GM18526 (cell line): ENCODE measurements around the gene ZNF407.

Experiments
- POLR2A ChIP-seq: IDR thresholded peaks from 3 replicates; pipeline ENCODE4 v1.6.1; 2011; ENCODE audit not compliant: insufficient read length; ENCODE audit errors: extremely low read depth

Gene ZNF407

DNA sequence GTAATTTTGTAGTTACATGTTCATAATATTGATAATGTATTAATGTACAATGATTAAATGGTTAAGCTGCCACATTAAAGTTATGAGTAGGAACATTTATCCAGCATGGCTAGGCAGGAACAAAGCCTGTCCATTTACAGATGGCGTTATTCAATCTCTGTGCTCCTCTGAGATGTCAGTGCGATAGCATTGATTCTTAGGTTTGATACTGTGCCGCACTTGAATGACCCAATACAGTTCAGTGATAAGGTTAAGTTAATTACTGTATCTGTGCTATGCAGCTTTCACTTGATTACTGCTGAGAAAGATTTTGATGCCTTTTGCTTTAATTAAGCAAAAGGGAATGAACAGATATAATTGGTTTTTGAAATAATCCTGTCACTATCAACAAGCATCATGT lies 111.8 kb downstream of the ZNF407 start:
- no peak for TF ChIP-seq POLR2A

DNA sequence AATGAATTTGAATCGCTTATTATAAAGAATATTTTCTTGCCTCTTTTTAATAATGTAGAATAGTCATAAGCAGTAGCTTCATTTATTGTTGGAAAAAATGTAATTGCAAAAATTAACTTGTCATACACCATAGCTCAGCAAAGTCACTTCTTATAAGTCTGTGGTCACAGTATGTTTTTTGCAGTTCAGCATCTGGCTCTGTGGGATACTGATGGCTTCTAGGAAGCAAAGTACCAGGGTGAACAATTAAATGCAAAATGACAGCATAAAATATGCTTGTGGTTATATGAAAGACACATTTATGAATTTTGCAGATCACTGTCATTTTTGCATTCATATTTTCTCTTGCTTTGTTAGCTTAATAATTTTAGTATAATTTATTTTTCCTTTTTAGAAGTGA lies 116.5 kb downstream of the ZNF407 start:
- TF ChIP-seq POLR2A = no peak

DNA sequence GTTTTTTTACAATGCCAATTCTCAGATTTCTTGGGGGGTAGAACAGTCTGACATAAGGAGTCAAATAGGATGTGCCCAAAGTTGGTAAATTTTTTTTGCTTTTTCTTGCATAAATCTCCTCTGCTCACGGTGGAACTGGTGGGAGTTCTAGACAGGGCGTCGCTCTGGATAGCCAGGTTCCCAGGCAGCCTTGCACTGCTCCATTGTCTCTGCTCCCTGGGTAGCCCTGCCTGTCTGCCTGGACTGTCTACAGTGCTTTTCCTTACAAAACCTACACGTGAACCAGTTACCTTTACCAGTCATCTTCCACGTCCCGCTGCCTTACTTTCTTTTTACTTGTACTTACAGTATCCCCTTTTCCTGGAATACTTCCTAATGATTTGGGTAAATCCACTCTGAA lies 117.1 kb downstream of the ZNF407 start:
- no peak for TF ChIP-seq POLR2A

DNA sequence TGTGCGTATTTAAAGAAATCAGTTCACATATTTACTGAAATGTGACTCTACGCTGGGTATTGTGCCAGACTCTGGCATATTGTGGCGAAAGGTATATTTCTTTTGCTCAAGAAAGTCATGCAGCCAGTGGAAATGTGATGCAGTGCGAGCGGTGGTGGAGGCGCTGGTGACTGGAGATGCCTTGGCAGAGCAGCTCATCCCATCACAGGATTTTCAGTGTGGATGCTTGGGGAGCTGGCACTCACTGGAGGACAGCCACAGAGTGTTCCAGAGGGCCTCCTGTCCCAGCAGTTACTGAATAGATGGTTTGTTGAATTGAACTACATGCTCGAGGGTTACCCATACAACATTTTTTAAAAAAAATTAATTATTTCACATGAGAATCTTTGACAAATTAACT lies 117.6 kb downstream of the ZNF407 start:
- TF ChIP-seq POLR2A = no peak

DNA sequence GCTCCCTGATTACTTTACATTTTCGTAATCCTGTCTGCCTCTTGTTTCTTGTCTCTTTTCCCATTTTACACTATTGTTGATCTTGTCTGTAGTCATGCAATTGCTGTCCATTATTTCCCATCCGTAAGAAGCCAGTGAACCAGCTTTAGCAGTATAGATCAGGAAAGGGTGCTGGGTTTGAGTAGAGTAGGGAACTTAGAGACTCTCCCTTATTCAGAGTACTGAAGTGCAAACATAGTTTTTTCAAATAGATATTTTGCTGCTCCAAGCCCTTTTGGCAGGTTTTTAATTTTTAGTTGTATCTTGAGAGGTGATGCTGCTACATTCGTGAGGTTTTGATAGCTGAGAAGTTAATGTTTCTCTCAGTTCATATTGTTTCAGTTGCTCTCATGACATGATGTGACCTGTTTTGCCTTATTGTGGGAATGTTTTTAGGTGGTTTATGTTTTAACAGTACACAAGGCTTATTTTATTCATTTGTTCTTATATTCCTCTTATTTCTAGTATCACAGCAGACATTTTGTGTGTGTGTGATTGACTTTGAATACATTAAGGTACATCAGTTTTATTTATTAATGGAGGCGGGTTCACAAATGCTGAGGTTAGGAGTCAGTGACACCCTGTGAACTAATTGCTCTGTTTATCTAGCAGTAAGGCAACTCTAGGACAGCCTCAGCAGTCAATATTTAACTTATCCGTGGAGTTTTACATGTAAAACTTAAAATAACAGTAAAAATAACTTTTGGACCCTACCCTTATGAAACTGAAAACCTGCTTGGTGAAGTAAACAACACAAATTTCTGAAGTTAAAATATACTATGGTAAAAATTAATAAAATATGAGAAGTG lies 118.4 kb downstream of the ZNF407 start:
- TF ChIP-seq POLR2A = no peak

DNA sequence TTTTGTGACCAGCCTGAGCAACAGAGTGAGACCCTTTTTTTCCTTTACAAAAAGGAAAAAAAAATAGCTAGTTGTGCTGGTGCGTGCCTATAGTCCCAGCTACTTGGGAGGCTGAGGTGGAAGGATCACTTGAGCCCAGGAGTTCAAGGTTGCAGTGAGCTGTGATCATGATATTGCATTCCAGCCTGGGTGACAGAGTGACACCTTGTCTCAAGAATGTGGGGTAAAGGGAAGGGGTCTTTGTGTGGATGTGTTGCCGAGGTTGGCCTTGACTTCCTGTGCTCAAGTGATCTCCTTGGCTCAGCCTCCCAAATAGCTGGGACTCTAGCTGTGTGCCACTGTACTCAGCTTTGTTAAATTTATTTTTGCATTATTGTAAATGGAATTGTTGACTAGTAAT lies 120.6 kb downstream of the ZNF407 start:
- TF ChIP-seq POLR2A = no peak

DNA sequence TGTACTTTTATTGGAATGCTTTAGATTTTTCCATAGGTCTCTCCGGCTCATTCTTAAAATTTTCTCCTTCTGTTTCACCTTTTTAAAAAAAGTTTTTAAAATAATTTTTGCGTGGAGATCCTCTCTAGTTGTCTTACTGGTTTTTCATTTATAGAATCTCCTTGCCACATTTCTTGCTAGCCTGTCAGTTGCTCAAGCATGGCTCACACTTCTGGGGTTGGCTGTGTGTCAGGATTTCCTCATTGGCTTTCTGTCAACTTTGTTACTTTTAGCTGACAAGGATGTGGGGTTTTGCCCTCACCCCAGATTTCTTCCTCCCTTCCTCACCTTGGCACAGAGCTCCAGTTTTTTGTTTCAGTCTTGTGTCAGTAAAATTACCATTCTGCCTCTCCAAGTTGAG lies 124.6 kb downstream of the ZNF407 start:
- no peak for TF ChIP-seq POLR2A

DNA sequence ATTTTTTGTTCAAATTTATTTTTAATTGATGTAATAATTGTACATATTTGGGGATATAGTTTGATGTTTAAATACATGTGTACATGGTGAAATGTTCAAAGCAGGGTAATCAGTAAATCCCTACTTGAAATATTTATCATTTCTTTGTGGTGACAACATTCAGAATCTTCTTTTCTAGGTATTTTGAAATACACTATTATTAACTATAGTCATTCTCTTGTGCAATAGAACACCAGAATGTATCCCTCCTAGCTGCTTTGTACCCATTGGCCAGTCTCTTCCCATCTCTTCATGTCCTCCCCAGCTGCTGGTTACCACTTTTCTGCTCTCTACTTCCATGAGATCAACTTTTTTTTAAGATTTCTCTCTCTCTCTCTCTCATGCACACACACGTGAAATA lies 126.5 kb downstream of the ZNF407 start:
- TF ChIP-seq POLR2A = no peak

DNA sequence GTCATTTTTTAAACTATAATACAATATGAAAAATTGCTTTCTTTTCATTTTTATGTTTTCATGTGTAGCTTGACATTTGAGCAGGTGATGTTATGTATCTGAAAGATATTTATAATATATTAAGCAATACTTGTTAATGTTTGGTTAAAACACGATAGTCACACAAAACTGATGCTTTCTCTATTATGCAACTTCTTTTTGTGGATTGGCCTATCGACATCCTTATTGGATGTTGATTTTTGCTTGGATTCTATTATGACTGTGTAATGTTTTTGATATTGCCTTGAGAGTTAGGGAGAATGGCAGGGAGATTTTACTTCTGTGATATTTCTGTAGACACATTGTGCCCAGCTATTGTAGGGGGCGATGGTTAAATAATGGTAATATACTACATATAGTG lies 128.0 kb downstream of the ZNF407 start:
- TF ChIP-seq POLR2A = no peak

DNA sequence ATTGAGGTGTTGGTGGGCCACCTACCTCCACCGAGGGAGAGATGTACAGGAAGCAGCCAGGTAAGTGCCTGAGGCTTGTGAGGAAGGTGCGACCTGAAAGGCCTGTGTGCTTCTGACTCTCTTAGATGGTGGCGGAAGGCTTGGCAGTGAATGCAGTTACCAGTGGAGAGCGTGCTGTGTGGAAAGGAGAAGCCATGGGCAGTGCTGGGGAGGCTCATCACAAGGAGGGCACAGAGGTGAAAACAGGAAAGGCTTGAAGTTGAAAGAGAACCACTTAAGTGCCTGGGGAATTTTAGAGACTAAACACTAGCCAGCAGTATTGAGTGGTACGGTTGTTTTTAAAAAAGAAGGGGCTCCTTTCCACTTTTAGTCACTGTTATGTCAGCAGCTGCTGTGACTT lies 130.9 kb downstream of the ZNF407 start:
- TF ChIP-seq POLR2A = no peak

DNA sequence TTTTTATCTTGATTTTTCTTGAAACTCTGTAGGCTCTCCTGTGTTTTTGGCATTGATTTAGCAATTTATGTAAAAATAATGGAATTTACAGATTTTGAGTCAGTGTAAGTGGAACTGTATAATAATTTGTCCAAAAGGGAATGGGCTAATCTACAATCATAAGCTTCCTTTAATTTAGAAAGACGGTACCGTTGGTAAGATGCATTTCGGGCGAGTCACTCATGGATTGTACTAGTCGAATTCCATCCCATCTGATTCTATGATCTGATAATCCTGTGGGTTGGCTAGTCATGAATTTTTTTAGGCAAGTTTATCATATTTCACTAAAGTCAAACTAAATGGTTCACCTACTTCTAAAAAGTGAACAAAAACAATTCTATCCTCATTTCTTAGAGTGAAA lies 133.4 kb downstream of the ZNF407 start:
- TF ChIP-seq POLR2A = no peak

DNA sequence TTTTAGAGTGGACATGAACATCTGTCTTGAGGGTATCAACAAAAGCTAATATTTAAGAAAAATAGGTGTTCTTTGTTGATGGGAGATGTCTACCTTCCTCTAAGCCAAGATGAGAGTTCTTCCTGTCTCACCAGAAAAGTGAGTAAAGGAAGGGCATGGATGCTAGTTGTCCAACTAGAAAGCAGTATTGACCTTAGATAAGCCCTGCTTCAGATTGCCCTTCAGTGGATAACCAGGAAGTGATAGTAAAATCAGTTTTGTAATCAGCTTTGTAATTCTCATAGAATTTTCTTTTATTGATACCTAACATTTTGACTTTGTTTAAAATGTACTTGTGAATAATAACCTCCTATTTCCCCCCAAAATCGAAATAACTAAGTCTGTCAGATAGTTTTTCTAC lies 134.7 kb downstream of the ZNF407 start:
- no peak for TF ChIP-seq POLR2A

DNA sequence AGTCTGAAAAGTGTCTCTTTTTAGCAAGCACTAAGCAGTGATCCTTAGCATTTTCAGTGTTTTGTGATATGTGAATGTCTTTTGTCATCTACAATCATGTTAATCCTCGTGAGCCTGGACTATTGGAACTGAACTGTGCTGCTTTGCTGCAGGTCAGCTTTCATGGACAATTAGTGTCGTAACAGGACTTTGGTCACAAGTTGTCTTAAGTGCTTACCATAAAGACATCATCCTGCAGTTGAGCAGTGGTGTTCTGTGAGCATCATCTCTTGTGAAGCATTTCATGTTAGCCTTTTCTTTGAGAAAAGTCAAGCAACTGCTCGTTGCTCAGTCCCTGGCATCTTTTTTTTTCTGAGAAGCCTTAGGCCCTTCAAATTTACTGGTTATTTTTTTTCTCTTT lies 135.9 kb downstream of the ZNF407 start:
- no peak for TF ChIP-seq POLR2A

DNA sequence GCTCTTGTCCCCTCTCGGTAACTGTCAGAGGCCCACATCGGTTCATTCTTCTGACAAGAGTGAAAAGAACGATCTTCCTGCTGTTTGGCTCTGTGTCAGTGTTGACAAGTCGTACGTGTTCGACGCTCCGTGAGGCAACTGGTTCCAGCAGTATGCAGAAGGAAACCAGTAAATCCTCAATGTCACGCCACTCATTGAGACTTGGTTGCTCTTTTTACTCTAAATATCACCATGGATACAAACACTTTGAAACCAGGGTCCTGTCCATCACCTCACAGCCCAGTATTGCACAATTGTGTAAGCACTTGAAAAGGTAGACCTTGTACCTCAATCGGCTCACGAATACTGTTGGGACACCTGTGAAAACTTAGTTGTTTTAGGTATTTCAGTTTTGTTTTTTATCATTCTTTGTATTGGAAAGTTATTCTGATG lies 136.4 kb downstream of the ZNF407 start:
- TF ChIP-seq POLR2A = no peak

DNA sequence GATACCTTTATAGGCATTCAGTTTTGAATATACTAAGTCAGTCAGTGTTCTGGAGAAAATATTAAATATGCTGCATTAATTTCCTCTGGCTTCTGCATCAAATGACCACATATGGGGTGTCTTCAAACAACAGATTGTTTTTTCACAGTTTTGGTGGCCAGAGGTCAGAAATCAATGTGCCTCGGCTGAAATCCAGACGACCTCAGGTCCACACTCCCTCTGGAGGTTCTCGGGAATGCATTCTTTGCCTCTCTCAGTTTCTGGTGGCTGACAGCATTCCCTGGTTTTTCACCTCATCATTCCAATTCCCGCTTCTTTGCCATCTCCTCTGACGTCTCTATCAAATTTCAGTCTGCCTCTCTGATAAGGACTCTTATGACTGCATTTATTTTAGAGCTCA lies 142.3 kb downstream of the ZNF407 start:
- no peak for TF ChIP-seq POLR2A

DNA sequence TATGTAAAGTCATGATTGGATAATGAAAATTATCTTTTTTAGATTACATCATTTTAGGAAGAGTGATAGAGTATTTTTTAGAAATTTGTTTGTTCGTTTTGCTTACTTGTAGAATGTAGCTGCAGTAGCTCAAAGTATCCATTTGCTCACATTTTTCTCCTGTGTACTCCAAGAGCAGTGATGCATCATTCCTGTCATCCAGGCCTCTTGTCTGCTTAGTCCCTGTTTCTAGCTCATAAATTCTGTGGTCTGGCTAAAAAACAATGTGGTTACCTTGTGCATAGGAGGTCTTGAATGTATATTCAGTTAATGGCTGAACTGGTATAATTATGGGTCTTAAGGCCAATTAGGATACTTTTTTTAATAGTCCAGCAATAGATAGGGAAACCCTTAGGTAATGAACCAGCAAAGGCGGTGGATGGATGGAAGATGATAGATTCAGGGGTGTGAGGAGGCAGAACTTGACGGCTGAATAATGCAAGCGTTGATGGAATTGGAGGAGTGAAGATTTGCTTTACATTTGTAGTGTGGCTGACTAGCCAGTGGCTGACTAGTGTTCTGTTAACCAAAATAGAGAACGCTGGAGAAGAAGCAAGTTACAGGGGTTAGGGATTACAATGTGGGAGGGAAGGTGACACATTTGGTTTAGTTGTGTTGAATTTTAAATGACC lies 145.0 kb downstream of the ZNF407 start:
- TF ChIP-seq POLR2A = no peak
